Ishikawa (cell line): ENCODE measurements around the gene MYL12A.

ENCODE experiments used
- CEBPB ChIP-seq: IDR thresholded peaks from 2 replicates; pipeline ENCODE4 v1.6.1; 2012
- CREB1 ChIP-seq: IDR thresholded peaks from 2 replicates; pipeline ENCODE4 v1.6.1; 2012; ENCODE audit warnings: low read depth
- EGR1 ChIP-seq: IDR thresholded peaks from 2 replicates; pipeline ENCODE4 v1.6.1; 2012
- FOXM1 ChIP-seq: IDR thresholded peaks from 2 replicates; pipeline ENCODE4 v1.6.1; 2012; ENCODE audit warnings: low read depth, borderline replicate concordance
- MAX ChIP-seq: IDR thresholded peaks from 2 replicates; pipeline ENCODE4 v1.6.1; 2012
- NFIC ChIP-seq: IDR thresholded peaks from 2 replicates; pipeline ENCODE4 v1.6.1; 2012
- RAD21 ChIP-seq: IDR thresholded peaks from 2 replicates; pipeline ENCODE4 v1.6.1; 2012; ENCODE audit warnings: low read depth
- REST ChIP-seq: IDR thresholded peaks from 2 replicates; pipeline ENCODE4 v1.6.1; 2012; ENCODE audit warnings: low read depth, mild to moderate bottlenecking
- TAF1 ChIP-seq: IDR thresholded peaks from 2 replicates; pipeline ENCODE4 v1.6.1; 2012; ENCODE audit warnings: low read depth, mild to moderate bottlenecking
- TCF12 ChIP-seq: IDR thresholded peaks from 2 replicates; pipeline ENCODE4 v1.6.1; 2012; ENCODE audit warnings: low read depth
- TEAD4 ChIP-seq: IDR thresholded peaks from 2 replicates; pipeline ENCODE4 v1.6.1; 2012
- YY1 ChIP-seq: IDR thresholded peaks from 2 replicates; pipeline ENCODE4 v1.6.1; 2012; ENCODE audit warnings: low read depth

- no peak for TF ChIP-seq TCF12
- no peak for TF ChIP-seq RAD21
- TF ChIP-seq CREB1, result no peak
- TF ChIP-seq YY1, result no peak
- TF ChIP-seq MAX, result no peak
- TF ChIP-seq TAF1, result no peak
- TF ChIP-seq EGR1, result no peak
- TF ChIP-seq REST, result no peak
- TF ChIP-seq CEBPB, result no peak
- no peak for TF ChIP-seq NFIC
- TF ChIP-seq TEAD4, result no peak
- no peak for TF ChIP-seq FOXM1
Measured at GRCh38 chr18:3266062-3266608, 18.5 kb downstream of the MYL12A start.
